ENCODE data around the gene RNF214. TPM values are rescaled to one million over a fixed set of nuclear protein-coding genes. Genes with fewer than 3 reads are reported as not detected.

Gene RNF214
- total and polyA plus RNA-seq, 7 experiments from 2014 or later = 9.7 to 36.0 (median 20.8) TPM

DNA sequence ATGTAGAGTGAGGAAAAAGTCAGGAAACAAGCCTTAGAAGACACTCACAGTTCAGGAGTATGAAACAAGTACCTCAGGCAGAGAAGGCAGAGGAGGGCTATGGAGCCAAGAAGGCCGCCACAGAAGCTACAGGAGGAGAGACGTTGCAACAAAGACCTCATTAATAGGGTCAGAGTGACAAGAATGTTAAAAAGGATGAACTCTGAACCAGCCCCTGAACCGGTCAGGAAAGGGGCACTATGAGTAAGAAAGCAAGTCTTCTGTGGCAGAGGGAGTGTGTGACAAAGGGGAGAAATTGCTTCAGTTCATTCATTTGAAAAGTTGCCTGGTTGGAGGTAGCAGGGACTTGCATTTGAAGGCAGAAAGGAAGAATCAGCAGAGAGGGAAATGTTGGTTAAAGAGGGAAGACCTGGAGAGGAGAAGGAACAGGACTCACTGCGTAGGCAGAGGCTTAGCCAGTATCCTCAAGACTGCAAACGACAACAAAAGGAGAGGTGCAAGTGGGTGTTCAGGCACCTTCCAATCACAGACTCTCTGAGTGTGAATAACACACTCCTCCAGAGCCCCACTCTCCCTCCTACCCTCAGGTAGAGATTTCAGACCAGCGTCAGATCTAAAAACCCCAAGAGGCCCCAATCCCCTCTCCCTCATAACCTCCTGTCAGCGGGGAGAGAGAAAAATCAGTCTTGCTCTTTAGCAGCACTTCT, 17.9 kb upstream of the RNF214 start:
- intact Hi-C loops (cut with micrococcal nuclease) = no loop called here
- DNase-seq (no peak), ATAC-seq (no peak)
- H3K27ac ChIP-seq (ENCODE audit: low read depth, low read length) = no peak overlapping the region
- Mint-ChIP-seq H3K27me3 (no peaks in the 10 kb centered on the region), H3K36me3 (peaks cover 22 to 70% (median 33%) of the 10 kb centered on the region in 5 donors), H3K9me3 (no peaks in the 10 kb centered on the region), H3K27ac (peak overlapping the region in 8 of 9 donors; percentile 10 to 88 (median 52)), H3K4me1 (peaks cover 0 to 13% (median 3%) of the 10 kb centered on the region in 7 donors), H3K4me3 (no peak overlapping the region)
- H3K27me3 ChIP-seq (ENCODE audit: control insufficient read depth in 2 of 2, insufficient read depth in 2 of 2, low read length in 2 of 2) = no peaks in the 10 kb centered on the region
- H3K36me3 ChIP-seq (ENCODE audit: control insufficient read depth in 2 of 3, insufficient read depth in 3 of 3, low read length in 3 of 3) = peaks cover 20 to 85% (median 56%) of the 10 kb centered on the region in 3 experiments
- ChIA-PET POLR2A (interaction anchor here (1.3 to 1.4 kb wide), 2 partner anchors 12 to 16 kb away, joined by 3 to 4 read pairs; no protein-coding TSS in a partner anchor), CTCF (interaction anchor here (1.1 kb wide), 1 partner anchor 12 kb away, joined by 3 read pairs; no protein-coding TSS in a partner anchor)
- H3K4me1 ChIP-seq (ENCODE audit: control insufficient read depth in 2 of 2, insufficient read depth in 2 of 2, low read length in 2 of 2) = no peaks in the 10 kb centered on the region
- no peaks in the 10 kb centered on the region for H3K9me3 ChIP-seq (ENCODE audit: control insufficient read depth in 2 of 3, low read length in 3 of 3)
- H3K4me3 ChIP-seq (ENCODE audit: low read length) = no peak overlapping the region

DNA sequence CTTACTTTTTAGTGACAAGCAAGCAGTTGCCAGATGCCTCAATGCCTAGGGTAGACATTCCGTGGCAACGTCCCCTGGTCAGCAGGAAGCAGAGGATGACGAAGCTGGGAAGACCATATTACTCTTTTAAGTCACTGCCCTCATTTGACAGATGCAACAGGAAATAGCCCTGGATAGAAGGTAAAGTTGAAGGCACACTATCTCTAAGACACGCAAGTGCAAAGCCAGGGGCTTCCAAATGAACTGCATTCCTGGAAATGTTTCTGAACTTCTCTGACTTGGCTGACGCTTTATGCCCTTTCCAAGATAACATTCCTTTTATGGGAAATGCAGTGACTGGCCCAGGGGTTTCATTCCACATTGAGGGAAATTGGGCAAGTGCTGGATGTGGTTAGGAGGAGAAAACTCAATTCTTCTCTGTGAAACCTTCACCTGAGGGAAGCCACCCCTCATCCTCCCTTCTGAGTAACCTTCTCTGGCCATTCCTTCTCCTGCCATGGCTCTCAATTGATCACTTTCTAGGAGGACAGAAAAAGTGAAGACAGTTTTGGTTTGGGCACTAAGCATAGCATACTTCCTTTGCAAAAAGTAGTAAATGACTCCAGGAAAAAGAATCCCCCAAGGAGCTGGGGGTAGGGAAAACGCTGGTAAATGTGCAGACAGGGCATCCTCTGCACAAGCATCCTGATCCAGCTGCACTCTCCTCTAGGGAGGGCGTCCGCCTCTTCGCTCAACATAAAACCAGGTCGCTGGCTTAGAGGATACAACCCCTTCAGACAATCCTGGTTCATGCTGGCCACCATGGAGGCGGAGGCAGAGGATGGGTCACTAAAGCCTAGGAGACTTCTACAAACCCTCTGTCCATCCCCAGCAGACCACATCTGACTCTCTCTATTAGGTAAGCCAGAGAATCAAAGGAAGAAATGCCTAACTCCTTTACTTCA, 15.1 kb upstream of the RNF214 start:
- H3K9me3 ChIP-seq (ENCODE audit: control insufficient read depth in 2 of 3, low read length in 3 of 3) = no peaks in the 10 kb centered on the region
- Mint-ChIP-seq H3K27ac (peak overlapping the region in 7 of 9 donors; percentile 22 to 78 (median 41)), H3K4me3 (no peak overlapping the region), H3K4me1 (peaks cover 0 to 7% (median 4%) of the 10 kb centered on the region in 7 donors), H3K9me3 (no peaks in the 10 kb centered on the region), H3K36me3 (peaks cover 17 to 73% (median 34%) of the 10 kb centered on the region in 5 donors), H3K27me3 (no peaks in the 10 kb centered on the region)
- no peak overlapping the region for H3K4me3 ChIP-seq (ENCODE audit: low read length)
- no peak overlapping the region for H3K27ac ChIP-seq (ENCODE audit: low read depth, low read length)
- intact Hi-C loops (cut with micrococcal nuclease) = no loop called here
- ChIA-PET POLR2A (interaction anchor here (1.0 kb wide), 1 partner anchor 9 kb away, joined by 3 read pairs; no protein-coding TSS in a partner anchor), CTCF (interaction anchor here (0.6 kb wide), 1 partner anchor 85 kb away, joined by 4 read pairs; no protein-coding TSS in a partner anchor)
- H3K27me3 ChIP-seq (ENCODE audit: control insufficient read depth in 2 of 2, insufficient read depth in 2 of 2, low read length in 2 of 2) = no peaks in the 10 kb centered on the region
- DNase-seq (no peak), ATAC-seq (no peak)
- H3K4me1 ChIP-seq (ENCODE audit: control insufficient read depth in 2 of 2, insufficient read depth in 2 of 2, low read length in 2 of 2) = no peaks in the 10 kb centered on the region
- peaks cover 40 to 92% (median 56%) of the 10 kb centered on the region in 3 experiments for H3K36me3 ChIP-seq (ENCODE audit: control insufficient read depth in 2 of 3, insufficient read depth in 3 of 3, low read length in 3 of 3)

DNA sequence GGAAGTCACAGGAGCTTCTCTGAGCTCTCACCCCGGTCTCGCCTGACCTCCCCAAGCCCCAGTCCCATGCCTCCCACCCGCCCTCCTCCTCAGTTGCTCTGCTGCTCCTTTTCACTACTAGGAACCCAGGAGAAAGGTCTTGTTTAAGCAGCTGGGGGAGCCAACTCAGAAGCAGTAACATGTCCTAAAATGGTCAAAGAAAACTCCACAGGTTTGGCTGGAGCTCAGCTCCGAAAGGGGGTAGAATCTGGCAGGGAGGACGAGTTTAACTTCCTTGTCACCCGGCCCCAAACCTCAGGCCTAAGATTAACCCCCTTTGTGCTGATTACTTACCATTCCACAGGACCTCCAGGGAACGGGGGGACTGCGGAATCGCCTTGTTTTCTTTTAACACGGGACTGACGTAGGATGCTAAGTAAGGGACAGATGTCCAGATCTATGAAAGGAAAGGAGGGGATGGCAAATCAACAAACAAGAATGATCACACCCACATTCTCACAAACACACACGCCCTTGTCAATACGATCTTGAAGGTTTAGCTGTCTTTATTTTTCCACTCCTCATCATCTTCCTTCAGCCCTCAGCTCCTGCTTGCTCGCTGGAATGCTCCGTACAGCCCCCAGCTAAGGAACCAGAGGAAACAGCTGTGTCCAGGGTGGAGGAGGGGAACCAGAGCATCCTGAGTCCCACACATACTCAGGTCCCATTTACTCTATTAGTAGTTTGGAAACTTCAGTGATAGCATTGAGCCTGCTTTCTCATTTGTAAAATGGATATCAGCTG, 14.1 kb upstream of the RNF214 start:
- peaks cover 40 to 93% (median 59%) of the 10 kb centered on the region in 3 experiments for H3K36me3 ChIP-seq (ENCODE audit: control insufficient read depth in 2 of 3, insufficient read depth in 3 of 3, low read length in 3 of 3)
- CTCF ChIA-PET = interaction anchor here (0.6 kb wide), 1 partner anchor 86 kb away, joined by 4 read pairs; no protein-coding TSS in a partner anchor
- Mint-ChIP-seq H3K27me3 (no peaks in the 10 kb centered on the region), H3K4me1 (peaks cover 0 to 7% (median 4%) of the 10 kb centered on the region in 7 donors), H3K27ac (peak overlapping the region in 4 of 9 donors; percentile 32 to 54 (median 40)), H3K36me3 (peaks cover 12 to 72% (median 29%) of the 10 kb centered on the region in 5 donors), H3K4me3 (no peak overlapping the region), H3K9me3 (no peaks in the 10 kb centered on the region)
- no peaks in the 10 kb centered on the region for H3K9me3 ChIP-seq (ENCODE audit: control insufficient read depth in 2 of 3, low read length in 3 of 3)
- no peaks in the 10 kb centered on the region for H3K27me3 ChIP-seq (ENCODE audit: control insufficient read depth in 2 of 2, insufficient read depth in 2 of 2, low read length in 2 of 2)
- no peaks in the 10 kb centered on the region for H3K4me1 ChIP-seq (ENCODE audit: control insufficient read depth in 2 of 2, insufficient read depth in 2 of 2, low read length in 2 of 2)
- ATAC-seq = no peak
- H3K4me3 ChIP-seq (ENCODE audit: low read length) = no peak overlapping the region
- intact Hi-C loops (cut with micrococcal nuclease) = no loop called here
- DNase-seq = no peak
- POLR2A ChIA-PET = interaction anchor here (2.9 kb wide), 1 partner anchor 11 kb away, joined by 16 read pairs; no protein-coding TSS in a partner anchor
- H3K27ac ChIP-seq (ENCODE audit: low read depth, low read length) = no peak overlapping the region

DNA sequence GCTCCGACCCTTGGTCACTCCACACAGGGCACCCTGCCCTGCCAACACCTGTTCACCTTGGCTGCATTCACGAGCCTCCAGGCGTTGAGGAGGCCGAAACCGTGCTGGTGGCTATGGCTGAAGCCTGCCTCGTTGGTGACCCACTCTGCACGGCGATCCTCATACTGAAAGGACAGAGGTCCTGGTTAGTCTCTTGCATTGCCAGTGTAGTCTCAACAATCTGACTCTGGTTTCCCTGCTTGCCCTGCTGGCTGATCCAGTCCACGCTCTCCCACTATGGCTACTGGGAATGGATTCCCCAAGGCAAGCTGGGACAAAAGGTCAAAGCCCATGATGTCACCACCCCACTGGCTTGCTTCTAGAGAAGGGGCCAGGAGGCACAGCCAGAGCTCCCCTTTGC, 13.5 kb upstream of the RNF214 start:
- ChIA-PET POLR2A (interaction anchor here (0.8 to 2.9 kb wide), 2 partner anchors 10 to 40 kb away, joined by 3 to 16 read pairs; no protein-coding TSS in a partner anchor), CTCF (interaction anchor here (1.5 kb wide), 1 partner anchor 428 kb away, joined by 3 read pairs; the partner anchor contains the start of gene APOA5)
- H3K36me3 Mint-ChIP-seq = peaks cover 9 to 68% (median 25%) of the 10 kb centered on the region in 5 donors
- H3K4me3 Mint-ChIP-seq = no peak overlapping the region
- H3K4me1 ChIP-seq (ENCODE audit: control insufficient read depth in 2 of 2, insufficient read depth in 2 of 2, low read length in 2 of 2) = no peaks in the 10 kb centered on the region
- H3K9me3 ChIP-seq (ENCODE audit: control insufficient read depth in 2 of 3, low read length in 3 of 3) = no peaks in the 10 kb centered on the region
- H3K4me1 Mint-ChIP-seq = peaks cover 0 to 7% (median 4%) of the 10 kb centered on the region in 7 donors
- no peak overlapping the region for H3K27ac ChIP-seq (ENCODE audit: low read depth, low read length)
- H3K27me3 ChIP-seq (ENCODE audit: control insufficient read depth in 2 of 2, insufficient read depth in 2 of 2, low read length in 2 of 2) = no peaks in the 10 kb centered on the region
- no peaks in the 10 kb centered on the region for H3K27me3 Mint-ChIP-seq
- ATAC-seq (no peak), DNase-seq (no peak)
- intact Hi-C loops (cut with micrococcal nuclease) = no loop called here
- H3K36me3 ChIP-seq (ENCODE audit: control insufficient read depth in 2 of 3, insufficient read depth in 3 of 3, low read length in 3 of 3) = peaks cover 42 to 95% (median 58%) of the 10 kb centered on the region in 3 experiments
- peak overlapping the region in 2 of 9 donors; percentile 62 to 69 for H3K27ac Mint-ChIP-seq
- H3K9me3 Mint-ChIP-seq = no peaks in the 10 kb centered on the region
- no peak overlapping the region for H3K4me3 ChIP-seq (ENCODE audit: low read length)

DNA sequence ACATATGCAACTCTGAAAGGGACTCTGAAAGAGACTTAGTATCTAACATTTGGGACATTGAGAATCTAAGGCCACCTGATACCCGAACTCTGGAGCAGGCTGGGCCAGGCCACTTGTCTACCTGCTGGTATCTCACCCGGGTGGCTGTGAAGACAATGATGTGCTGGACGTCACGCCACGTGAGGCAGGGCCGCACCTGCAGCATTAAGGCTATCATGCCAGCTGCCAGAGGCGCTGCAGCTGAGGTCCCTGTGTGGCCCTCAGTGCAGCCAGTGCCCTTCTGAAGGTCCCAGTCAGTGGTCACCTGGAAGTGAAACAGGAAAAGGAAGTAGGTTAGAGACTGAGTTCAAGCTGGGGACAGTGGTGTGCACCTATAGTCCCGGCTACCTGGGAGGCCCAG, 13.0 kb upstream of the RNF214 start:
- H3K4me3 ChIP-seq (ENCODE audit: low read length) = no peak overlapping the region
- H3K27ac Mint-ChIP-seq = peak overlapping the region in 2 of 9 donors; percentile 62 to 69
- H3K27me3 Mint-ChIP-seq = no peaks in the 10 kb centered on the region
- H3K36me3 Mint-ChIP-seq = peaks cover 9 to 66% (median 26%) of the 10 kb centered on the region in 5 donors
- intact Hi-C loops (cut with micrococcal nuclease) = no loop called here
- H3K9me3 Mint-ChIP-seq = no peaks in the 10 kb centered on the region
- H3K4me1 ChIP-seq (ENCODE audit: control insufficient read depth in 2 of 2, insufficient read depth in 2 of 2, low read length in 2 of 2) = no peaks in the 10 kb centered on the region
- H3K27ac ChIP-seq (ENCODE audit: low read depth, low read length) = no peak overlapping the region
- H3K36me3 ChIP-seq (ENCODE audit: control insufficient read depth in 2 of 3, insufficient read depth in 3 of 3, low read length in 3 of 3) = peaks cover 47 to 95% (median 55%) of the 10 kb centered on the region in 3 experiments
- ChIA-PET CTCF (interaction anchor here (1.5 kb wide), 1 partner anchor 428 kb away, joined by 3 read pairs; the partner anchor contains the start of gene APOA5), POLR2A (interaction anchor here (0.8 to 2.9 kb wide), 3 partner anchors 9 to 40 kb away, joined by 3 to 16 read pairs (median 3); no protein-coding TSS in a partner anchor)
- no peaks in the 10 kb centered on the region for H3K27me3 ChIP-seq (ENCODE audit: control insufficient read depth in 2 of 2, insufficient read depth in 2 of 2, low read length in 2 of 2)
- ATAC-seq (no peak), DNase-seq (no peak)
- peaks cover 0 to 7% (median 4%) of the 10 kb centered on the region in 7 donors for H3K4me1 Mint-ChIP-seq
- no peak overlapping the region for H3K4me3 Mint-ChIP-seq
- H3K9me3 ChIP-seq (ENCODE audit: control insufficient read depth in 2 of 3, low read length in 3 of 3) = no peaks in the 10 kb centered on the region
